ENCODE data around the gene PAIP2B.

Gene PAIP2B

DNA sequence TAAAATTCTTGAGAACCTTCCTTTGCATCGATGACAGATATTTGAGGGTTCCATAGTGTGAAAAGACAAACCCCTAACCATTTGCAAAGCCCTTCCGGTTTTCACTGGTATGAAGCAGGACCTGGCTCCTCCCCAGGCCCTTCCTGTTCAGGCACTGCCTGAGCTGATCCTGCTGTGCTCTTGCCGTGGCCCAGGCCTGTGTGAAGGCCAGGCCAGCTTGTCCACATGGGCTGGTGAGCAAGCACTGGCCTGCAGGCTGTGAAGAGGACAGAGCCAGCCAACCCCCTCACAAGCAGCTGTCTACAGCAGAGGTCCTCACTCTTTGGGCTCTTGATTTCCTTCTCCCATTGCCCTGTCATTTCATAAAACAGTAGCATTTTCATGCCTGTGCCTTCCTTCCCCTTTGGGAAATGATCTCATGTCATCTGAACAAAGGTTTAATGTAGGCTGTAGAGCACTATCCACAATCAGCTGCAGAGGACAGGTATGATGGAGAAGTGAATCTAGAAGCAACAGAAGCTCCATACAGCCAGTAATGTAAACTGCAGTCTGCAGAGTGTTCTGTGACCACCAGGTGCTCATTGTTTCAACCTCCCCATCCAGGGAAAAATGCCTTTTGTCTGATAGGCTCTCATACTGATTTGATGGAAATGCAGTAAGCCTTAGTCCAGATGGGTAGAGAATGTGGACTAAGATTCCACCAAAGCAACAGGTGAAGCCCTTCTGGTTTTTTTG is 76.7 kb downstream of the PAIP2B start:
- no peak for DNase-seq

DNA sequence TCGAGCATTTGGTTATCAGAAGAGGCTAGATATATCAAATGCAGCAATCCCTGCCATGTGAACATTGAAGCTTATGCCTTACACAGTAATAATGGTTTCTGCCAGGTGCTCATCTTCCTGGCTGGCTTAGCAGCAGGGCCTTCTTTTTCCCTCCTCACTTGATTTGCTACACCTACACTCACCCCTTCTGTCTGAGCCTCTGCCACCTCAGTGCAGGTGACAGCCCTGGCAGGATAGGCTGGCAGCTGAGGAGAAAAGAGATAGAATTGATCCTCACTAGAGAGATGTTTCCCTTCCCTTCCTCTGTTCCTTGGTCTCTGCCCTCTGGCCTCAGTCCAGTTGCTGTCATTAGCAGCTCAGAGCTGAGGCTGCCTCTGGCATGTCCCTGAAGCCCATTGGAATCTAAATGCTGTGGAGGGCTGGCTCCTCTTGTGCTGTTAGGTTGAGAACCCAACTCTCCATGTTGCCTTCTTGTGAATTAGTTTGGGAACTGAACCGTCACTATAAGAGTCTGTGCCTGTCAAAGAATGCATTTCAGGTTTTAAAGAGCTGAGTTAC is 78.3 kb downstream of the PAIP2B start:
- DNase-seq: no peak

DNA sequence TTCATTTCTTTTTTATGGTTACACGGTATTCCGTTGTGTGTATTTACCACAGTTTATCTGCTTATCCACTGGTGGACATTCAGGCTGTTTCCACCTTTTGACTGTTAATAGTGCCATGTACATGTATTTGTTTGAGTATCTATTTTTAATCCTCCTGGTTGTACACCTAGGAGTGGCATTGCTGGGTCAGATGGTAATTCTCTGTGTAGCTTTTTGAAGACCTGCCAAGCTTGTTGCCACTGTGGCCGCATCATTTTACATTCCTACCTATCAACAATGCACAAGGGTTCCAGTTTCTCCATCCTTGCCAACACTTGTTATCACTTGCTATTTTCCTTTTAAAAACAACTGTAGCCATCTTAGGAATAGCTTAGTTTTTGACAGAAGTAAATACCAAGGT is 83.1 kb downstream of the PAIP2B start:
- DNase-seq: no peak

DNA sequence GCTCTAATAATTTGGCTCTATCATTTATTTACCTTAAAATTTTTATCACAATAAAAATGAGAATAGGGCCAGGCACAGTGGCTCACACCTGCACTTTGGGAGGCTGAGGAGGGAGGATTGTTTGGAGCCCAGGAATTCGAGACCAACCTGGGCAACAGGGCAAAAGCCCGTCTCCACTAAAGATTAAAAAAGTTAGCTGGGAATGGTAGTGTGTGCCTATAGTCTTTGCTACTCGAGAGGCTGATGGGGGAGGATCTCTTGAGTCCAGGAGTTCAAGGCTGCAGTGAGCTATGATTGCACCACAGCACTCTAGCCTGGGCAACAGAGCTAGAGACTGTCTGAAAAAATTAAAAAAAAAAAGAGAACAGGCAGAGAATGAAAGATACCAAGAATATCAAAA is 90.7 kb downstream of the PAIP2B start:
- no peak for DNase-seq

DNA sequence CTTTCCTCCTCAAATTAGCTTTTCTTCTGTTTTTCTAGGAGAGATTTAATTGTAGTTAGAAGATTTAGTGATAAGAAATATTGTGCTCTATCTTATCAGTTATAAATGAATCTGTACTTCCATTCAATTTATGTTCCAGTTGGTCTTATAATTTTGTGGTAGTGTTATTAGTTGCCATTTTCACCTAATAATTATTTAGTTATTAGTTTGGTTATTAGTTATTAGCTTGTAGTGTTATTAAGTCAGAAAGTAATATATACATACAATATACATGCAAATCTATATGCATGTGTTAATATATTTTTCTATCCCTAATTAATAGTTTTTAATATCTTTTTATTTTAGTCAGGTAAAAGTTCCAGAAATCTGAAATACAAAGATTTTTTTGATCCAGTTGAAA is 93.3 kb downstream of the PAIP2B start:
- DNase-seq: no peak
